Gastroesophageal sphincter (tissue), 4 donors: Measurements from ENCODE around the gene TRHDE. TPM values are rescaled to one million over a fixed set of nuclear protein-coding genes. Genes with fewer than 3 reads are reported as not detected.

ENCODE experiments used
- ATAC-seq: fragments of 150-250 bp; one replicate; pipeline ENCODE4 v1.9.1; 2016; ENCODE audit warnings: mild to moderate bottlenecking, moderate library complexity
- H3K27ac ChIP-seq, 4 donors: fragments of 200-600 bp; sonication (generic) in 3 of 4; 1 replicate in 3 of 4; 2 replicates in 1 of 4; pipeline ENCODE4 v1.5.1; 2016 to 2019
- H3K27me3 ChIP-seq: fragments of 200-600 bp; sonication (generic); one replicate; pipeline ENCODE4 v1.5.1; 2019
- H3K36me3 ChIP-seq, 2 donors: fragments of 200-600 bp; sonication (generic); one replicate each; pipeline ENCODE4 v1.5.1; 2019; ENCODE audit warnings: control low read depth in 1 of 2
- H3K4me1 ChIP-seq, 3 donors: fragments of 200-600 bp; sonication (generic); 1 replicate in 2 of 3; 2 replicates in 1 of 3; pipeline ENCODE4 v1.5.1; 2016 to 2019; ENCODE audit warnings: control low read depth in 2 of 3
- H3K4me3 ChIP-seq, 2 donors: fragments of 200-600 bp; sonication (generic); one replicate each; pipeline ENCODE4 v1.5.1; 2019; ENCODE audit warnings: mild to moderate bottlenecking in 1 of 2, moderate library complexity in 1 of 2
- H3K9me3 ChIP-seq, 3 donors: fragments of 200-600 bp; sonication (generic); one replicate each; pipeline ENCODE4 v1.5.1; 2017 to 2019; ENCODE audit warnings: control low read depth in 2 of 3
- EP300 ChIP-seq: sonication (generic); formaldehyde crosslinking; IDR thresholded peaks from one replicate; pipeline ENCODE4 v1.6.1; 2017; ENCODE audit warnings: antibody characterized with exemption, mild to moderate bottlenecking
- POLR2A ChIP-seq, 2 donors: fragments of 450-650 bp; IDR thresholded peaks; one replicate each; pipeline ENCODE4 v1.6.1; 2017; ENCODE audit warnings: antibody characterized with exemption in 2 of 2, mild to moderate bottlenecking in 2 of 2, moderate library complexity in 1 of 2
- POLR2AphosphoS5 ChIP-seq: sonication (generic); formaldehyde crosslinking; IDR thresholded peaks from one replicate; pipeline ENCODE4 v1.6.1; 2017; ENCODE audit warnings: antibody characterized with exemption
- WGBS, 2 donors: methylation state at CpG; one replicate each; pipeline ENCODE4 v1.1.5; 2018; ENCODE audit warnings: low coverage in 1 of 2; 5-methylcytosine and 5-hydroxymethylcytosine counted together
- total RNA-seq, 4 donors: library from RNA; depleted of rRNA; stranded (reverse); fragments of >200 nt; gene quantifications; one replicate each; pipeline ENCODE4 v1.1.0, GENCODE V29; 2016
- TF ChIP-seq, protein P1 (sequence below), 4 experiments: fragments of 200-600 bp in 2 of 4; fragments of 450-650 bp in 2 of 4; sonication (generic) in 1 of 4; IDR thresholded peaks; one replicate each; pipeline ENCODE4 v1.5.1; 2017 to 2019; ENCODE audit warnings: antibody characterized with exemption in 4 of 4, mild to moderate bottlenecking in 2 of 4, moderate library complexity in 2 of 4

Gene TRHDE
- total RNA-seq, 4 donors from 2014 or later, result 0.74 to 2.3 (median 1.0) TPM

GRCh38 chr12:72288436-72288835, 16.3 kb downstream of the TRHDE start:
- Histone ChIP-seq H3K27ac (no peak overlapping the region), H3K4me3 (no peak overlapping the region), H3K4me1 (no peaks in the 10 kb centered on the region), H3K9me3 (no peaks in the 10 kb centered on the region), H3K36me3 (no peaks in the 10 kb centered on the region), H3K27me3 (no peaks in the 10 kb centered on the region)
- no peak for TF ChIP-seq POLR2A (IDR thresholded peaks at IDR 0.05)
- TF ChIP-seq POLR2AphosphoS5, result no peak
- TF ChIP-seq, protein P1, sequence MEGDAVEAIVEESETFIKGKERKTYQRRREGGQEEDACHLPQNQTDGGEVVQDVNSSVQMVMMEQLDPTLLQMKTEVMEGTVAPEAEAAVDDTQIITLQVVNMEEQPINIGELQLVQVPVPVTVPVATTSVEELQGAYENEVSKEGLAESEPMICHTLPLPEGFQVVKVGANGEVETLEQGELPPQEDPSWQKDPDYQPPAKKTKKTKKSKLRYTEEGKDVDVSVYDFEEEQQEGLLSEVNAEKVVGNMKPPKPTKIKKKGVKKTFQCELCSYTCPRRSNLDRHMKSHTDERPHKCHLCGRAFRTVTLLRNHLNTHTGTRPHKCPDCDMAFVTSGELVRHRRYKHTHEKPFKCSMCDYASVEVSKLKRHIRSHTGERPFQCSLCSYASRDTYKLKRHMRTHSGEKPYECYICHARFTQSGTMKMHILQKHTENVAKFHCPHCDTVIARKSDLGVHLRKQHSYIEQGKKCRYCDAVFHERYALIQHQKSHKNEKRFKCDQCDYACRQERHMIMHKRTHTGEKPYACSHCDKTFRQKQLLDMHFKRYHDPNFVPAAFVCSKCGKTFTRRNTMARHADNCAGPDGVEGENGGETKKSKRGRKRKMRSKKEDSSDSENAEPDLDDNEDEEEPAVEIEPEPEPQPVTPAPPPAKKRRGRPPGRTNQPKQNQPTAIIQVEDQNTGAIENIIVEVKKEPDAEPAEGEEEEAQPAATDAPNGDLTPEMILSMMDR (IDR thresholded peaks at IDR 0.05), result no peak
- TF ChIP-seq EP300, result no peak
- WGBS, 2 donors, result 62 to 77% methylated on average over 2 to 3 of the region's 3 CpGs
- ATAC-seq, result no peak

GRCh38 chr12:72288911-72289310, 16.7 kb downstream of the TRHDE start:
- no peak for TF ChIP-seq POLR2A (IDR thresholded peaks at IDR 0.05)
- no peak for TF ChIP-seq EP300
- no peak for TF ChIP-seq POLR2AphosphoS5
- TF ChIP-seq, protein P1 (IDR thresholded peaks at IDR 0.05), result no peak
- H3K36me3 ChIP-seq, result no peaks in the 10 kb centered on the region
- H3K27ac ChIP-seq, result no peak overlapping the region
- no peak for ATAC-seq
- no peaks in the 10 kb centered on the region for H3K27me3 ChIP-seq
- no peaks in the 10 kb centered on the region for H3K4me1 ChIP-seq
- H3K4me3 ChIP-seq, result no peak overlapping the region
- no peaks in the 10 kb centered on the region for H3K9me3 ChIP-seq
- 18 to 33% methylated on average over 2 of the region's 2 CpGs for WGBS, 2 donors

DNA sequence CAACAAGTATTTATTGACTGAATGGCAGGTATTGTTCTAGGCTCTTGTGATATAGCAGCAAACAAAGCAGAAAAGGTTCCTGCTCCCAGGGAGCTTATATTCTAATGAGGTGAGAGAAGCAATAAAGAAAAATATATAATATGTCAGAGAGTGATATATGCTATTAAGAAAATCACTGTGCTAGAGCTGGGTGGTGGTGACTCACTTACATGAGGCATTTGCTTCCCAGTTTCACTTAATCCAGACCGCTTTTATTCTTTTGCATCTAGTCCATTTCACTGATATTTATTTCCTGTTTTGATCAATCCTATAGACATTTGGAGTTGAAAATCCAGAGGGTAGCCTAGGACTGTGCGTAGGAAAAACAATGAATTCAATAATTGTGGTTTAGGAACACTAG, 17.5 kb downstream of the TRHDE start:
- WGBS, 2 donors, result 89 to 100% methylated on average over 2 of the region's 2 CpGs
- peaks cover 6% of the 10 kb centered on the region for H3K27me3 ChIP-seq
- H3K27ac ChIP-seq, result no peak overlapping the region
- no peak for ATAC-seq
- H3K4me3 ChIP-seq, result no peak overlapping the region
- TF ChIP-seq EP300, result no peak
- TF ChIP-seq, protein P1 (IDR thresholded peaks at IDR 0.05), result no peak
- TF ChIP-seq POLR2AphosphoS5, result no peak
- no peak for TF ChIP-seq POLR2A (IDR thresholded peaks at IDR 0.05)
- no peaks in the 10 kb centered on the region for H3K4me1 ChIP-seq
- no peaks in the 10 kb centered on the region for H3K36me3 ChIP-seq
- H3K9me3 ChIP-seq, result no peaks in the 10 kb centered on the region

DNA sequence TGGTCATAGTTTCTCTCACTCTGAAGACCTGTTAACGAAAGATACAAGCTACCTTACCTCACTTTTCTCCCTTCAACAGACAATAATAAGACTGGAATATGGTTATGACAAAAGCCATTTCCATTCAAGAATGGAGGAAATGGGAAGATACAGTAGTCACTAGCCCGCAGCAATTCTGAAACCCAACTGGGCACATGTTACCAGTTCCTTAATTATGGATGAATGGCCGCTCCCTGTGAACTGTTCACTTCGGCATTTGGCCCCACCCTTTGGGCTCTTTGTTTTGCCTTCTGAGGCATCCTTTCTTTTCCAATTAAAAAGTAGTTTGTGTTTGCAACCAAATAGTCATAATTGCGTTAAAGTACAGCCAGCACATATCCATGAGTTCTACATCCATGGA, 19.0 kb downstream of the TRHDE start:
- H3K4me1 ChIP-seq, result no peaks in the 10 kb centered on the region
- peaks cover 7% of the 10 kb centered on the region for H3K27me3 ChIP-seq
- H3K27ac ChIP-seq, result no peak overlapping the region
- no peak overlapping the region for H3K4me3 ChIP-seq
- H3K36me3 ChIP-seq, result no peaks in the 10 kb centered on the region
- TF ChIP-seq POLR2AphosphoS5 (no peak), EP300 (no peak), POLR2A (IDR thresholded peaks at IDR 0.05) (no peak)
- TF ChIP-seq, protein P1 (IDR thresholded peaks at IDR 0.05), result no peak
- WGBS, 2 donors, result 91 to 98% methylated on average over 5 of the region's 5 CpGs
- no peak for ATAC-seq
- no peaks in the 10 kb centered on the region for H3K9me3 ChIP-seq

DNA sequence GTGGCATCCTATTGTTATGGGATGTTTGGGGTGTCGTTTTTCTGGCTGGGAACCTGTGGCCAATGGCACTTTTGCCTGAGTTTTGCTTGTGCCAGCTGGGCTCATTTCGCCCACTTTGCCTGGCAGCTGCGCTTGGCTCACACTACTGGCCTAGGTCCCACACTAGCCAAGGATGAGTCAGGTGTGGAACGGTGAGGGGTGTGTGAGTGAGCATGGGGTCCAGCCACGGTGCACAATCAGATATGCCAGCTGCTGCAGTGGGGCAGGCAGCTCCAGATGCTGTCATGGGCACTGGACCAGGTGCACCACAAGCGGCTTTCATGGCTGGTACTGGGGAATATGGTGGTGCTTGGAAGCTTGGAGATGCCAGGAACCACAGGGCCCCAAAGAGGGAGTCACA, 21.5 kb downstream of the TRHDE start:
- Histone ChIP-seq H3K9me3 (no peaks in the 10 kb centered on the region), H3K36me3 (no peaks in the 10 kb centered on the region), H3K4me3 (no peak overlapping the region), H3K27ac (no peak overlapping the region), H3K27me3 (peaks cover 7% of the 10 kb centered on the region), H3K4me1 (no peaks in the 10 kb centered on the region)
- no peak for ATAC-seq
- TF ChIP-seq, protein P1 (IDR thresholded peaks at IDR 0.05), result no peak
- TF ChIP-seq EP300, result no peak
- no peak for TF ChIP-seq POLR2AphosphoS5
- TF ChIP-seq POLR2A (IDR thresholded peaks at IDR 0.05), result no peak
- WGBS, 2 donors, result 71 to 81% methylated on average over 1 to 5 of the region's 6 CpGs
